GM23338 (cell line): Measurements from ENCODE around the gene KRTAP2-4. TPM values are rescaled to one million over a fixed set of nuclear protein-coding genes. Genes with fewer than 3 reads are reported as not detected.

Experiments used
- ATAC-seq: fragments of 200-7000 bp; cut with Tn5 transposase; 3 replicates; pipeline ENCODE4 v1.9.1; 2020
- DNase-seq: peaks from one replicate; pipeline ENCODE4 v3.0.0-alpha.2; 2015; ENCODE audit warnings: low spot score
- H2AFZ ChIP-seq: fragments of 200-600 bp; sonication (generic); 2 replicates; pipeline ENCODE4 v1.8.0; 2016; ENCODE audit warnings: antibody characterized with exemption, mild to moderate bottlenecking, moderate library complexity
- H3F3A ChIP-seq: fragments of 200-600 bp; sonication (generic); replicated peaks from 2 replicates; pipeline ENCODE4 v1.8.0; 2017; ENCODE audit warnings: antibody characterized with exemption, mixed run types, low read depth
- H3K27ac ChIP-seq: fragments of 200-600 bp; sonication (generic); 2 replicates; pipeline ENCODE4 v1.6.1; 2016; ENCODE audit warnings: low read depth
- H3K27me3 ChIP-seq: fragments of 200-600 bp; sonication (generic); 2 replicates; pipeline ENCODE4 v1.8.0; 2016; ENCODE audit warnings: mild to moderate bottlenecking, mixed run types, moderate library complexity; ENCODE audit not compliant: insufficient read depth
- H3K36me3 ChIP-seq: fragments of 200-600 bp; sonication (generic); 2 replicates; pipeline ENCODE4 v1.8.0; 2016; ENCODE audit warnings: mild to moderate bottlenecking; ENCODE audit not compliant: insufficient read depth
- H3K4me1 ChIP-seq: fragments of 200-600 bp; sonication (generic); 2 replicates; pipeline ENCODE4 v1.8.0; 2016; ENCODE audit warnings: mild to moderate bottlenecking, moderate library complexity; ENCODE audit not compliant: insufficient read depth
- H3K4me2 ChIP-seq: fragments of 200-600 bp; sonication (generic); 2 replicates; pipeline ENCODE4 v1.7.1; 2017; ENCODE audit warnings: mixed run types
- H3K4me3 ChIP-seq: fragments of 200-600 bp; sonication (generic); 2 replicates; pipeline ENCODE4 v1.6.1; 2016; ENCODE audit warnings: mixed run types
- H3K79me2 ChIP-seq: fragments of 200-600 bp; sonication (generic); replicated peaks from 2 replicates; pipeline ENCODE4 v1.8.0; 2017; ENCODE audit warnings: mild to moderate bottlenecking; ENCODE audit not compliant: insufficient read depth
- H3K9me2 ChIP-seq: fragments of 200-600 bp; sonication (generic); 2 replicates; pipeline ENCODE4 v1.8.0; 2017; ENCODE audit not compliant: insufficient read depth
- H4K20me1 ChIP-seq: fragments of 200-600 bp; sonication (generic); replicated peaks from 2 replicates; pipeline ENCODE4 v1.8.0; 2017; ENCODE audit warnings: mild to moderate bottlenecking; ENCODE audit not compliant: insufficient read depth
- H3K27ac Mint-ChIP-seq: 2 replicates; pipeline ENCODE4 v1.8.0; 2020; ENCODE audit warnings: inconsistent platforms, mild to moderate bottlenecking, moderate library complexity, mixed read lengths
- H3K27me3 Mint-ChIP-seq: 3 replicates; pipeline ENCODE4 v1.8.0; 2022; ENCODE audit warnings: low read depth, mild to moderate bottlenecking, moderate library complexity, mixed read lengths, inconsistent platforms; ENCODE audit not compliant: insufficient read depth, poor library complexity
- H3K36me3 Mint-ChIP-seq: 3 replicates; pipeline ENCODE4 v1.8.0; 2021; ENCODE audit warnings: low read depth, mild to moderate bottlenecking, inconsistent platforms, moderate library complexity, mixed read lengths
- H3K4me1 Mint-ChIP-seq: 3 replicates; pipeline ENCODE4 v1.8.0; 2020; ENCODE audit warnings: mild to moderate bottlenecking, inconsistent platforms, mixed read lengths
- H3K4me3 Mint-ChIP-seq: 3 replicates; pipeline ENCODE4 v1.8.0; 2021; ENCODE audit warnings: moderate library complexity, mild to moderate bottlenecking, inconsistent platforms, mixed read lengths
- H3K9me3 Mint-ChIP-seq: 3 replicates; pipeline ENCODE4 v1.8.0; 2020; ENCODE audit warnings: moderate library complexity, mild to moderate bottlenecking, inconsistent platforms, mixed read lengths
- CREB1 ChIP-seq: fragments of 250-450 bp; sonication (Bioruptor Pico); IDR thresholded peaks from 2 replicates; pipeline ENCODE4 v1.5.0; 2020; ENCODE audit warnings: low read depth, mild to moderate bottlenecking, moderate library complexity
- CTCF ChIP-seq, 2 experiments: fragments of 200-600 bp in 1 of 2; sonication (generic) in 1 of 2; conservative IDR thresholded peaks; 2 replicates each; pipeline versions ENCODE4 v1.5.1 to v1.6.1; 2016 to 2017; ENCODE audit warnings: antibody characterized with exemption in 2 of 2, low read depth in 2 of 2, mild to moderate bottlenecking in 2 of 2, moderate library complexity in 1 of 2
- ETS1 ChIP-seq: IDR thresholded peaks from 2 replicates; pipeline ENCODE4 v1.6.1; 2016; ENCODE audit warnings: antibody characterized with exemption
- EZH2 ChIP-seq: fragments of 200-600 bp; sonication (generic); IDR thresholded peaks from one replicate; pipeline ENCODE4 v1.8.0; 2017; ENCODE audit warnings: antibody characterized with exemption, mild to moderate bottlenecking, low read depth; ENCODE audit not compliant: unreplicated experiment
- EZH2phosphoT487 ChIP-seq: fragments of 200-600 bp; sonication (generic); IDR thresholded peaks from one replicate; pipeline ENCODE4 v1.8.1; 2018; ENCODE audit warnings: antibody characterized with exemption; ENCODE audit not compliant: unreplicated experiment
- JUNB ChIP-seq: IDR thresholded peaks from one replicate; pipeline ENCODE4 v1.6.1; 2016; ENCODE audit warnings: antibody characterized with exemption; ENCODE audit not compliant: unreplicated experiment
- NANOG ChIP-seq: IDR thresholded peaks from 2 replicates; pipeline ENCODE4 v1.6.1; 2016; ENCODE audit warnings: antibody characterized with exemption, borderline replicate concordance
- POLR2AphosphoS5 ChIP-seq: IDR thresholded peaks from 2 replicates; pipeline ENCODE4 v1.6.1; 2016; ENCODE audit warnings: antibody characterized with exemption, low read depth
- STAT1 ChIP-seq: IDR thresholded peaks from one replicate; pipeline ENCODE4 v1.6.1; 2016; ENCODE audit warnings: antibody characterized with exemption; ENCODE audit not compliant: unreplicated experiment
- ZNF114 ChIP-seq: fragments of 250-450 bp; sonication (Bioruptor Pico); IDR thresholded peaks from 2 replicates; pipeline ENCODE4 v1.5.0; 2020; ENCODE audit warnings: mild to moderate bottlenecking, moderate library complexity
- ZNF331 ChIP-seq: fragments of 250-450 bp; sonication (Bioruptor Pico); IDR thresholded peaks from 2 replicates; pipeline ENCODE4 v1.5.0; 2020; ENCODE audit warnings: low read depth, mild to moderate bottlenecking, moderate library complexity
- ZNF462 ChIP-seq: fragments of 250-450 bp; sonication (Bioruptor Pico); IDR thresholded peaks from 2 replicates; pipeline ENCODE4 v1.5.0; 2020; ENCODE audit warnings: mild to moderate bottlenecking, moderate library complexity
- polyA plus RNA-seq: library from polyadenylated mRNA; unstranded; fragments of >200 nt; fragmentation: Nextera tagmentation; extraction: Ambion mirVana; gene quantifications from 2 replicates; pipeline ENCODE4 v1.2.1, GENCODE V29; 2016
- total RNA-seq: library from RNA; depleted of rRNA; stranded (reverse); fragments of >200 nt; shearing (Covaris generic); gene quantifications from 2 replicates; pipeline ENCODE4 v1.2.3, GENCODE V29; 2014

Gene KRTAP2-4
- total and polyA plus RNA-seq, 2 experiments from 2014 or later, result not detected

- no peak for TF ChIP-seq CTCF (conservative IDR thresholded peaks at IDR 0.05; ENCODE audit: low read depth in 2 of 2)
- no peak for TF ChIP-seq STAT1
- no peak for TF ChIP-seq ETS1
- no peak for TF ChIP-seq ZNF331 (CRISPR knock-in tag)
- TF ChIP-seq ZNF114 (CRISPR knock-in tag), result no peak
- TF ChIP-seq EZH2phosphoT487, result no peak
- no peak for TF ChIP-seq CREB1 (CRISPR knock-in tag)
These were observed 32.4 kb upstream of the KRTAP2-4 start, which contains the start of gene KRTAP4-8 (continued) for GRCh38 chr17:41098042-41098441.

GRCh38 chr17:41096055-41096454 is 30.4 kb upstream of the KRTAP2-4 start:
- H3K9me2 ChIP-seq, result no peaks in the 10 kb centered on the region
- H4K20me1 ChIP-seq, result no peaks in the 10 kb centered on the region
- Mint-ChIP-seq H3K36me3 (peaks cover 24% of the 10 kb centered on the region; the same call in 2 of the 3 replicates), H3K4me3 (no peak overlapping the region), H3K27ac (no peak overlapping the region), H3K9me3 (peaks cover 28% of the 10 kb centered on the region), H3K4me1 (peaks cover 24% of the 10 kb centered on the region), H3K27me3 (no peaks in the 10 kb centered on the region)
- no peak overlapping the region for H2AFZ ChIP-seq
- H3K4me1 ChIP-seq, result peaks cover 7% of the 10 kb centered on the region
- H3F3A ChIP-seq, result no peaks in the 10 kb centered on the region
- H3K4me2 ChIP-seq, result no peak overlapping the region
- DNase-seq (no peak), ATAC-seq (no peak)
- H3K36me3 ChIP-seq, result no peaks in the 10 kb centered on the region; the same call in 1 of the 2 replicates
- no peaks in the 10 kb centered on the region for H3K79me2 ChIP-seq
- H3K4me3 ChIP-seq, result no peak overlapping the region
- H3K27ac ChIP-seq, result no peak overlapping the region
- H3K27me3 ChIP-seq, result no peaks in the 10 kb centered on the region
- TF ChIP-seq ZNF462 (CRISPR knock-in tag), result no peak
- TF ChIP-seq ZNF114 (CRISPR knock-in tag), result no peak
- TF ChIP-seq JUNB, result no peak
- TF ChIP-seq POLR2AphosphoS5, result no peak
- no peak for TF ChIP-seq EZH2phosphoT487
- TF ChIP-seq ZNF331 (CRISPR knock-in tag), result no peak
- TF ChIP-seq NANOG, result no peak
- TF ChIP-seq CTCF (conservative IDR thresholded peaks at IDR 0.05; ENCODE audit: low read depth in 2 of 2), result no peak
- TF ChIP-seq EZH2, result no peak
- no peak for TF ChIP-seq ETS1
